K562 (cell line): ENCODE data around the gene GAA. TPM values are rescaled to one million over a fixed set of nuclear protein-coding genes. Genes with fewer than 3 reads are reported as not detected.
A peak's percentile ranks its signal among the peaks of the same experiment; 100 is the strongest.

Experiments
- BRD9 ChIP-seq: fragments of 450-650 bp; IDR thresholded peaks from 2 replicates; pipeline ENCODE4 v1.6.1; 2018; ENCODE audit warnings: low read depth; ENCODE audit not compliant: partially characterized antibody
- CCAR2 ChIP-seq: fragments of 200-400 bp; formaldehyde crosslinking; IDR thresholded peaks from 2 replicates; pipeline ENCODE4 v1.6.1; 2017; ENCODE audit warnings: mild to moderate bottlenecking, low read depth, low read length
- DIDO1 ChIP-seq: fragments of 450-650 bp; IDR thresholded peaks from 2 replicates; pipeline ENCODE4 v1.6.1; 2016; ENCODE audit warnings: low read depth, missing biosample characterization, missing genetic modification characterization
- ELF2 ChIP-seq: fragments of 250-450 bp; sonication (Bioruptor Pico); IDR thresholded peaks from 2 replicates; pipeline ENCODE4 v1.5.0; 2021; ENCODE audit warnings: mild to moderate bottlenecking
- FIP1L1 ChIP-seq: fragments of 200-400 bp; formaldehyde crosslinking; IDR thresholded peaks from 2 replicates; pipeline ENCODE4 v1.6.1; 2018; ENCODE audit warnings: mild to moderate bottlenecking, low read depth, low read length; ENCODE audit not compliant: poor library complexity, severe bottlenecking
- FOSL1 ChIP-seq: fragments of 200-800 bp; sonication (Bioruptor generic); conservative IDR thresholded peaks from 2 replicates; pipeline ENCODE4 v1.6.1; 2016; ENCODE audit warnings: missing genetic modification characterization, missing compliant biosample characterization
- FOXA3 ChIP-seq, 2 experiments: fragments of 450-650 bp in 1 of 2; sonication (generic) in 1 of 2; formaldehyde crosslinking; IDR thresholded peaks in 1 of 2; conservative IDR thresholded peaks in 1 of 2; 2 replicates each; pipeline versions ENCODE4 v1.4.0 to v1.8.0; 2020 to 2022; ENCODE audit warnings: mild to moderate bottlenecking in 2 of 2, missing genetic modification reagents in 1 of 2
- GTF2A2 ChIP-seq: IDR thresholded peaks from 2 replicates; pipeline ENCODE4 v1.6.1; 2016; ENCODE audit warnings: mild to moderate bottlenecking, missing genetic modification characterization, missing compliant biosample characterization
- HLTF ChIP-seq: fragments of 450-650 bp; IDR thresholded peaks from 2 replicates; pipeline ENCODE4 v1.6.1; 2016
- HMGN3 ChIP-seq: IDR thresholded peaks from 2 replicates; pipeline ENCODE4 v1.6.1; 2011; ENCODE audit warnings: borderline replicate concordance, low read depth, mild to moderate bottlenecking, mixed read lengths, low read length; ENCODE audit not compliant: insufficient read length; ENCODE audit errors: extremely low read depth
- HOXB6 ChIP-seq: fragments of 250-450 bp; sonication (Bioruptor Pico); IDR thresholded peaks from 2 replicates; pipeline ENCODE4 v1.5.1; 2022; ENCODE audit warnings: mild to moderate bottlenecking, borderline replicate concordance
- KAT8 ChIP-seq: fragments of 450-650 bp; IDR thresholded peaks from 2 replicates; pipeline ENCODE4 v1.6.1; 2016; ENCODE audit warnings: low read depth, mild to moderate bottlenecking
- KLF10 ChIP-seq: fragments of 250-450 bp; sonication (Bioruptor Pico); IDR thresholded peaks from 2 replicates; pipeline ENCODE4 v1.6.1; 2021; ENCODE audit warnings: matching md5 sums
- LARP7 ChIP-seq: fragments of 450-650 bp; IDR thresholded peaks from 2 replicates; pipeline ENCODE4 v1.6.1; 2016
- MAZ ChIP-seq, 2 experiments: fragments of 450-650 bp in 1 of 2; sonication (generic) in 1 of 2; formaldehyde crosslinking; IDR thresholded peaks in 1 of 2; conservative IDR thresholded peaks in 1 of 2; 2 replicates each; pipeline versions ENCODE4 v1.4.0 to v1.5.0; 2020; ENCODE audit warnings: mild to moderate bottlenecking in 1 of 2, missing genetic modification reagents in 1 of 2
- NCOA1 ChIP-seq: fragments of 450-650 bp; IDR thresholded peaks from 2 replicates; pipeline ENCODE4 v1.6.1; 2016; ENCODE audit warnings: low read depth
- PHTF2 ChIP-seq: fragments of 250-450 bp; sonication (Bioruptor Pico); IDR thresholded peaks from 2 replicates; pipeline ENCODE4 v1.5.0; 2021; ENCODE audit warnings: mild to moderate bottlenecking
- RNF2 ChIP-seq: sonication (generic); IDR thresholded peaks from 2 replicates; pipeline ENCODE4 v1.6.1; 2016
- SIX5 ChIP-seq, 2 experiments: IDR thresholded peaks; 2 replicates each; pipeline ENCODE4 v1.6.1; 2011; ENCODE audit warnings: low read length in 2 of 2, borderline replicate concordance in 1 of 2, low read depth in 1 of 2, mild to moderate bottlenecking in 1 of 2, moderate library complexity in 1 of 2; ENCODE audit not compliant: insufficient read depth in 1 of 2
- SMARCE1 ChIP-seq: fragments of 450-650 bp; IDR thresholded peaks from 2 replicates; pipeline ENCODE4 v1.7.1; 2016; ENCODE audit warnings: mild to moderate bottlenecking
- SNIP1 ChIP-seq: fragments of 450-650 bp; IDR thresholded peaks from 2 replicates; pipeline ENCODE4 v1.7.1; 2017; ENCODE audit warnings: low read depth, mild to moderate bottlenecking
- TEAD1 ChIP-seq, 2 experiments: fragments of 450-650 bp in 1 of 2; sonication (generic) in 1 of 2; formaldehyde crosslinking; IDR thresholded peaks; 2 replicates each; pipeline versions ENCODE4 v1.4.0 to v1.8.0; 2020 to 2022; ENCODE audit warnings: mild to moderate bottlenecking in 2 of 2, missing genetic modification reagents in 1 of 2
- ZNF197 ChIP-seq: fragments of 200-800 bp; sonication (Bioruptor generic); IDR thresholded peaks from 2 replicates; pipeline ENCODE4 v1.6.1; 2016; ENCODE audit warnings: low read depth, missing genetic modification characterization, missing compliant biosample characterization
- ZNF311 ChIP-seq: fragments of 250-450 bp; sonication (Bioruptor Pico); IDR thresholded peaks from 2 replicates; pipeline ENCODE4 v1.4.0; 2020; ENCODE audit warnings: mild to moderate bottlenecking, moderate library complexity
- ZNF41 ChIP-seq: fragments of 250-450 bp; sonication (Bioruptor Pico); conservative IDR thresholded peaks from 2 replicates; pipeline ENCODE4 v1.4.0; 2020; ENCODE audit warnings: mild to moderate bottlenecking
- polyA plus RNA-seq, 8 experiments: library from polyadenylated mRNA; depleted of rRNA in 4 of 8; stranded (reverse) in 5 of 8; unstranded in 3 of 8; fragments of >200 nt; fragmentation: Nextera tagmentation in 2 of 8; fragmentation: Illumina TruSeq in 1 of 8; extraction: Ambion mirVana in 2 of 8; extraction: Trizol in 1 of 8; gene quantifications; 2 replicates each; pipeline versions ENCODE4 v1.2.1 to v1.2.3, GENCODE V29; 2011 to 2014; ENCODE audit warnings: inconsistent platforms in 1 of 8, missing spikeins in 1 of 8
- total RNA-seq, 7 experiments: library from RNA; depleted of rRNA in 6 of 7; stranded (reverse); fragments of >200 nt in 6 of 7; fragmentation: Illumina TruSeq in 2 of 7; extraction: Trizol in 2 of 7; gene quantifications; 2 replicates each; pipeline versions ENCODE4 v1.2.1 to v1.2.3, GENCODE V29; 2011 to 2021; ENCODE audit warnings: low replicate concordance in 1 of 7
- TF ChIP-seq, protein P1 (sequence below), 2 experiments: fragments of 200-800 bp in 1 of 2; sonication (Bioruptor generic) in 1 of 2; sonication (generic) in 1 of 2; formaldehyde crosslinking in 1 of 2; IDR thresholded peaks in 1 of 2; conservative IDR thresholded peaks in 1 of 2; 2 replicates each; pipeline versions ENCODE4 v1.5.0 to v1.6.1; 2016 to 2020; ENCODE audit warnings: missing compliant biosample characterization in 1 of 2, missing genetic modification characterization in 1 of 2, missing genetic modification reagents in 1 of 2
- TF ChIP-seq, protein P2 (sequence below): fragments of 450-650 bp; formaldehyde crosslinking; IDR thresholded peaks from 2 replicates; pipeline ENCODE4 v1.4.0; 2022; ENCODE audit warnings: missing genetic modification characterization

The GAA gene
- total and polyA plus RNA-seq, 9 of the 15 experiments (the other 6 are each of a cell fraction or from before 2014, with no cell fraction given), result 0.15 to 6.4 (median 1.7) TPM

DNA sequence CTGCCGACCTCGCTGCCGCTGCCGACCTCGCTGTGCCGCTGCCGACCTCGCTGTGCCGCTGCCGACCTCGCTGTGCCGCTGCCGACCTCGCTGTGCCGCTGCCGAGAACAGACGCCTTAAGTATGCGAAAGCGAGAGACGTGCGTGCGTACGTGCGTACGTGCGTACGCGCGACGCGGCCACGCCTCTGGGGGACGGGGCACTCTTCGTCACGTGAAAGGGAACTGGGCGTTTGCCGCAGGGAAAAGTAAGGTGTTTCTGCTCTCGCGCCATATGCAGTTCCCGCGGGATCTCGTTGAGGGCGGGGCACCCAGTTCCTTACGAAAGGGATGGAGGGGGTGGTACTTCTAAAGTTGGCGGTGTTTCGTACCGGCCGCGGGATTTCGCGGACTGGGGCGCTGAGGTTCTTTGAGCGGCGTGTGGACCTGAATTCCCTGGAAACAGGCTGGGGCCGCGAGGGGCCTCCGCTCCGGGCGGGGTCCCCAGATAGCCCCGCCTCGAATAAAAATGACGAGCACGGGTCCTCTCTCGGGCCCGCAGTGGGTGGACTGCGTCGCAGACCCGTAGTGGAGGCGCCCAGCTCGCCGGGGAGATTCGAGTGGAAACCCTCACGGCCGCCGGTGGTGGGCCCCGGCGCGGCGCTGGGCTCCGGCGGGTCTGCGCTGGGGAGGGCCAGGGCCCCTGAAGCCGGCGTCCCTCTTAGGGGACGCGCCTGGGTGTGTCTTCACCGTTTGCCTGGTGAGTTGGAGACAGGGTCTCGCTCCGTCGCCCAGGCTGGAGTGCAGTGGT, 45.8 kb downstream of the GAA start, which contains the start of gene EIF4A3 (continued):
- TF ChIP-seq HOXB6 (CRISPR knock-in tag), result no peak
- TF ChIP-seq BRD9, result peak; percentile 98
- TF ChIP-seq SIX5 (IDR thresholded peaks at IDR 0.05; ENCODE audit: borderline replicate concordance in 1 of 2, insufficient read depth in 1 of 2, low read depth in 1 of 2, low read length in 2 of 2), result no peak
- no peak for TF ChIP-seq KLF10 (CRISPR knock-in tag)
- peak; percentile 17 for TF ChIP-seq FIP1L1
- TF ChIP-seq SMARCE1, result no peak
- TF ChIP-seq NCOA1, result no peak
- TF ChIP-seq KAT8, result no peak
- peak; percentile 43 to 52; a peak in 1 of 4 replicates for TF ChIP-seq MAZ (CRISPR knock-in tag; conservative IDR thresholded peaks at IDR 0.05 in 1 of 2, IDR thresholded peaks at IDR 0.05 in 1 of 2)
- TF ChIP-seq LARP7, result no peak
- TF ChIP-seq TEAD1 (CRISPR knock-in tag; IDR thresholded peaks at IDR 0.05), result peak in 1 of 2 experiments; percentile 87; a peak in 1 of 4 replicates
- no peak for TF ChIP-seq ZNF197 (CRISPR knock-in tag)
- TF ChIP-seq, protein P1, sequence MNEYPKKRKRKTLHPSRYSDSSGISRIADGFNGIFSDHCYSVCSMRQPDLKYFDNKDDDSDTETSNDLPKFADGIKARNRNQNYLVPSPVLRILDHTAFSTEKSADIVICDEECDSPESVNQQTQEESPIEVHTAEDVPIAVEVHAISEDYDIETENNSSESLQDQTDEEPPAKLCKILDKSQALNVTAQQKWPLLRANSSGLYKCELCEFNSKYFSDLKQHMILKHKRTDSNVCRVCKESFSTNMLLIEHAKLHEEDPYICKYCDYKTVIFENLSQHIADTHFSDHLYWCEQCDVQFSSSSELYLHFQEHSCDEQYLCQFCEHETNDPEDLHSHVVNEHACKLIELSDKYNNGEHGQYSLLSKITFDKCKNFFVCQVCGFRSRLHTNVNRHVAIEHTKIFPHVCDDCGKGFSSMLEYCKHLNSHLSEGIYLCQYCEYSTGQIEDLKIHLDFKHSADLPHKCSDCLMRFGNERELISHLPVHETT (CRISPR knock-in tag; conservative IDR thresholded peaks at IDR 0.05 in 1 of 2, IDR thresholded peaks at IDR 0.05 in 1 of 2), result no peak
- TF ChIP-seq HLTF, result no peak
- TF ChIP-seq GTF2A2 (tag), result no peak
- TF ChIP-seq CCAR2, result no peak
- no peak for TF ChIP-seq ZNF311 (CRISPR knock-in tag)
- no peak for TF ChIP-seq ZNF41 (CRISPR knock-in tag)
- no peak for TF ChIP-seq RNF2
- peak; percentile 34 for TF ChIP-seq HMGN3
- TF ChIP-seq, protein P2, sequence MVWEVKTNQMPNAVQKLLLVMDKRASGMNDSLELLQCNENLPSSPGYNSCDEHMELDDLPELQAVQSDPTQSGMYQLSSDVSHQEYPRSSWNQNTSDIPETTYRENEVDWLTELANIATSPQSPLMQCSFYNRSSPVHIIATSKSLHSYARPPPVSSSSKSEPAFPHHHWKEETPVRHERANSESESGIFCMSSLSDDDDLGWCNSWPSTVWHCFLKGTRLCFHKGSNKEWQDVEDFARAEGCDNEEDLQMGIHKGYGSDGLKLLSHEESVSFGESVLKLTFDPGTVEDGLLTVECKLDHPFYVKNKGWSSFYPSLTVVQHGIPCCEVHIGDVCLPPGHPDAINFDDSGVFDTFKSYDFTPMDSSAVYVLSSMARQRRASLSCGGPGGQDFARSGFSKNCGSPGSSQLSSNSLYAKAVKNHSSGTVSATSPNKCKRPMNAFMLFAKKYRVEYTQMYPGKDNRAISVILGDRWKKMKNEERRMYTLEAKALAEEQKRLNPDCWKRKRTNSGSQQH, result 0 out of 2 replicates have a peak, but pooled peaks have one; percentile 5
- no peak for TF ChIP-seq PHTF2 (CRISPR knock-in tag)
- TF ChIP-seq FOSL1 (tag), result no peak
- no peak for TF ChIP-seq SNIP1
- no peak for TF ChIP-seq FOXA3 (CRISPR knock-in tag; conservative IDR thresholded peaks at IDR 0.05 in 1 of 2, IDR thresholded peaks at IDR 0.05 in 1 of 2)
- no peak for TF ChIP-seq ELF2 (CRISPR knock-in tag)
- TF ChIP-seq DIDO1 (tag), result no peak
